Measurements from ENCODE around the gene ACVRL1. TPM values are rescaled to one million over a fixed set of nuclear protein-coding genes. Genes with fewer than 3 reads are reported as not detected.
A peak's percentile ranks its signal among the peaks of the same experiment; 100 is the strongest.

ACVRL1 gene
- total and polyA plus RNA-seq, 2 donors, result 47.9 to 71.7 TPM

- Histone ChIP-seq H3K4me3 (ENCODE audit: low read depth, low read length) (no peak overlapping the region), H3K4me1 (ENCODE audit: insufficient read depth) (peaks cover 3% of the 10 kb centered on the region), H3K27ac (ENCODE audit: low read depth) (no peak overlapping the region), H3K36me3 (ENCODE audit: insufficient read depth) (no peaks in the 10 kb centered on the region)
- WGBS, result 14% methylated on average over 4 of the region's 4 CpGs
- no peak for DNase-seq (ENCODE audit: extremely low spot score)
Observed at GRCh38 chr12:51953864-51954263, 46.6 kb downstream of the ACVRL1 start.

GRCh38 chr12:51954561-51955361 lies 47.5 kb downstream of the ACVRL1 start:
- H3K36me3 ChIP-seq (ENCODE audit: insufficient read depth), result no peaks in the 10 kb centered on the region
- WGBS, result 51% methylated on average over 7 of the region's 7 CpGs
- DNase-seq (ENCODE audit: extremely low spot score), result no peak
- H3K4me3 ChIP-seq (ENCODE audit: low read depth, low read length), result no peak overlapping the region
- H3K4me1 ChIP-seq (ENCODE audit: insufficient read depth), result peaks cover 3% of the 10 kb centered on the region
- peak overlapping the region; percentile 73 for H3K27ac ChIP-seq (ENCODE audit: low read depth)

- Histone ChIP-seq H3K4me3 (ENCODE audit: low read depth, low read length) (no peak overlapping the region), H3K27ac (ENCODE audit: low read depth) (no peak overlapping the region), H3K4me1 (ENCODE audit: insufficient read depth) (peaks cover 3% of the 10 kb centered on the region), H3K36me3 (ENCODE audit: insufficient read depth) (no peaks in the 10 kb centered on the region)
- WGBS, result 98% methylated on average over 1 of the region's 1 CpG
- no peak for DNase-seq (ENCODE audit: extremely low spot score)
Observed at GRCh38 chr12:51955702-51956101, 48.4 kb downstream of the ACVRL1 start.

GRCh38 chr12:51958542-51958941 lies 51.2 kb downstream of the ACVRL1 start:
- 97% methylated on average over 13 of the region's 13 CpGs for WGBS
- no peaks in the 10 kb centered on the region for H3K36me3 ChIP-seq (ENCODE audit: insufficient read depth)
- H3K4me3 ChIP-seq (ENCODE audit: low read depth, low read length), result no peak overlapping the region
- H3K27ac ChIP-seq (ENCODE audit: low read depth), result no peak overlapping the region
- no peaks in the 10 kb centered on the region for H3K4me1 ChIP-seq (ENCODE audit: insufficient read depth)
- DNase-seq (ENCODE audit: extremely low spot score), result no peak

DNA sequence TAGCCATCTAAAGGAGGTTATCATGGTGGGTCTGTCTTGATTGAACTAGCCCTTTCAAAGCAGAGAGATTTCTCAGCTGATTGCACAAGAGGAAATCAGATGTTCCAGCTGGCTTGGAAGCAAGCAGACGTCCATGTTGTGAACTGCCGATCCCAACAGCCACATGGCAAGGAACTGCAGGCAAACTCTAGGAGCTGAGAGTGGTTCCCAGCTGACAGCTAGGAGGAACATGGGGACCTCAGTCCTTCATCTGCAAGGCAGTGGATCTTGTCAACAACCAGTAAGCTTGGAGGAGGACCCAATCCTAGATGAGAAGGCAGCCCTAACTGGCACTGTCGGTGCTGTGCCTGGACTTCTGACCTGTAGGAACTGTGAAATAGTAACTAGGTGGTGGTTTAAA lies 51.9 kb downstream of the ACVRL1 start:
- no peak overlapping the region for H3K27ac ChIP-seq (ENCODE audit: low read depth)

DNA sequence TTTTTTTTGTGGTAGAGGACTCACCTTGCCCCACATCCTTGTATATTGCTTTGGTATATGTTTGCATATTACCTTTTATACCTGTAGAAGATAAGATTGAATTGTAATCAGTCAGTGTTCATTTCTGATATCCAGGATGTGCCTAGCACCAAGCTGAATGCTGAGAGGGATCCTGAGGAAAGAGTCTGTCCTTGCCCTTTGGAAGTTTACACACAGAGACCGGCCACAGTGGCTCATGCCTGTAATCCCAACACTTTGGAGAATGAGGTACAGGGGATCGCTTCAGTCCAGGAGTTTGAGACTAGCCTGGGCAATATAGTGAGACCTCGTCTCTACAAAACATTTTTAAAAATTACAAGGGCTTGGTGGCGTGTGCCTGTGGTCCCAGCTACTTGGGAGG lies 52.6 kb downstream of the ACVRL1 start:
- H3K27ac ChIP-seq (ENCODE audit: low read depth), result no peak overlapping the region
- DNase-seq (ENCODE audit: extremely low spot score), result no peak
- no peaks in the 10 kb centered on the region for H3K36me3 ChIP-seq (ENCODE audit: insufficient read depth)
- H3K4me3 ChIP-seq (ENCODE audit: low read depth, low read length), result no peak overlapping the region
- WGBS, result 96% methylated on average over 4 of the region's 4 CpGs
- H3K4me1 ChIP-seq (ENCODE audit: insufficient read depth), result no peaks in the 10 kb centered on the region

More for the DNA sequence above, 51.9 kb downstream of the ACVRL1 start:
- WGBS, result 50% methylated on average over 3 of the region's 3 CpGs
- Histone ChIP-seq H3K4me1 (ENCODE audit: insufficient read depth) (no peaks in the 10 kb centered on the region), H3K4me3 (ENCODE audit: low read depth, low read length) (no peak overlapping the region), H3K36me3 (ENCODE audit: insufficient read depth) (no peaks in the 10 kb centered on the region)
- DNase-seq (ENCODE audit: extremely low spot score), result no peak

- H3K4me3 ChIP-seq (ENCODE audit: low read depth, low read length), result no peak overlapping the region
- no peak for DNase-seq (ENCODE audit: extremely low spot score)
- H3K27ac ChIP-seq (ENCODE audit: low read depth), result no peak overlapping the region
- 84% methylated on average over 1 of the region's 1 CpG for WGBS
- H3K36me3 ChIP-seq (ENCODE audit: insufficient read depth), result no peaks in the 10 kb centered on the region
- no peaks in the 10 kb centered on the region for H3K4me1 ChIP-seq (ENCODE audit: insufficient read depth)
Observed at GRCh38 chr12:51960488-51960887, 53.2 kb downstream of the ACVRL1 start.

GRCh38 chr12:51960890-51961289 lies 53.6 kb downstream of the ACVRL1 start:
- DNase-seq (ENCODE audit: extremely low spot score), result no peak
- no peak overlapping the region for H3K27ac ChIP-seq (ENCODE audit: low read depth)
- WGBS, result 96% methylated on average over 6 of the region's 6 CpGs
- no peaks in the 10 kb centered on the region for H3K36me3 ChIP-seq (ENCODE audit: insufficient read depth)
- no peaks in the 10 kb centered on the region for H3K4me1 ChIP-seq (ENCODE audit: insufficient read depth)
- no peak overlapping the region for H3K4me3 ChIP-seq (ENCODE audit: low read depth, low read length)

- 16% methylated on average over 1 of the region's 1 CpG for WGBS
- no peaks in the 10 kb centered on the region for H3K36me3 ChIP-seq (ENCODE audit: insufficient read depth)
- H3K4me3 ChIP-seq (ENCODE audit: low read depth, low read length), result no peak overlapping the region
- H3K4me1 ChIP-seq (ENCODE audit: insufficient read depth), result no peaks in the 10 kb centered on the region
- H3K27ac ChIP-seq (ENCODE audit: low read depth), result no peak overlapping the region
- no peak for DNase-seq (ENCODE audit: extremely low spot score)
Observed at GRCh38 chr12:51961834-51962233, 54.5 kb downstream of the ACVRL1 start.

GRCh38 chr12:51962737-51963136 lies 55.4 kb downstream of the ACVRL1 start:
- Histone ChIP-seq H3K4me3 (ENCODE audit: low read depth, low read length) (no peak overlapping the region), H3K4me1 (ENCODE audit: insufficient read depth) (no peaks in the 10 kb centered on the region), H3K27ac (ENCODE audit: low read depth) (no peak overlapping the region), H3K36me3 (ENCODE audit: insufficient read depth) (no peaks in the 10 kb centered on the region)
- no peak for DNase-seq (ENCODE audit: extremely low spot score)
- 75% methylated on average over 3 of the region's 3 CpGs for WGBS

DNA sequence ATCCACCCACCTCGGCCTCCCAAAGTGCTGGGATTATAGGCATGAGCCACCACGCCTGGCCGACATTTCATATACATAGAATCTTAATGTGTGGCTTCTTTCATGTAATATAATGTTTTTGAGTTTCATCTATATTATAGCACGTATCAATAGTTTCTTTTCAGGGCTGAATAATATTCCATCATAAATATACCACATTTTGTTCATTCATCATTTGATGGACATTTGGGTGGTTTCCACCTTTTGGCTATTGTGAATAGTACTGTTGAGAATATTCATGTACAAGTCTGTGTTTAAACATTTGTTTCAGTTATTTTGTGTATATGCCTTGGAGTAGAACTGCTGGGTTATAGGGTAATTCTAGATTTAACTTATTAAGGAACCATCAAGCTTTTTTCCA lies 56.2 kb downstream of the ACVRL1 start:
- 99% methylated on average over 4 of the region's 4 CpGs for WGBS
- Histone ChIP-seq H3K4me3 (ENCODE audit: low read depth, low read length) (no peak overlapping the region), H3K36me3 (ENCODE audit: insufficient read depth) (no peaks in the 10 kb centered on the region), H3K27ac (ENCODE audit: low read depth) (no peak overlapping the region), H3K4me1 (ENCODE audit: insufficient read depth) (no peaks in the 10 kb centered on the region)
- DNase-seq (ENCODE audit: extremely low spot score), result no peak

GRCh38 chr12:51969643-51970042 lies 62.3 kb downstream of the ACVRL1 start:
- peaks cover 2% of the 10 kb centered on the region for H3K4me1 ChIP-seq (ENCODE audit: insufficient read depth)
- 95% methylated on average over 2 of the region's 2 CpGs for WGBS
- H3K4me3 ChIP-seq (ENCODE audit: low read depth, low read length), result no peak overlapping the region
- H3K27ac ChIP-seq (ENCODE audit: low read depth), result no peak overlapping the region
- DNase-seq (ENCODE audit: extremely low spot score), result no peak
- H3K36me3 ChIP-seq (ENCODE audit: insufficient read depth), result no peaks in the 10 kb centered on the region

- Histone ChIP-seq H3K36me3 (ENCODE audit: insufficient read depth) (no peaks in the 10 kb centered on the region), H3K4me1 (ENCODE audit: insufficient read depth) (peaks cover 2% of the 10 kb centered on the region), H3K27ac (ENCODE audit: low read depth) (no peak overlapping the region), H3K4me3 (ENCODE audit: low read depth, low read length) (no peak overlapping the region)
- WGBS, result 65% methylated on average over 13 of the region's 13 CpGs
- DNase-seq (ENCODE audit: extremely low spot score), result no peak
Observed at GRCh38 chr12:51970904-51971646, 63.8 kb downstream of the ACVRL1 start.
